Esophagus muscularis mucosa (tissue), 4 donors: ENCODE measurements around the gene PBX3. TPM values are rescaled to one million over a fixed set of nuclear protein-coding genes. Genes with fewer than 3 reads are reported as not detected.

Experiments
- DNase-seq: peaks from one replicate; pipeline ENCODE4 v3.0.0-alpha.2; 2017; ENCODE audit errors: extremely low spot score
- H3K27ac ChIP-seq, 4 donors: fragments of 200-600 bp; sonication (generic); replicated peaks in 1 of 4; 1 replicate in 3 of 4; 2 replicates in 1 of 4; pipeline ENCODE4 v1.5.1; 2016 to 2019; ENCODE audit warnings: mild to moderate bottlenecking in 1 of 4
- H3K27me3 ChIP-seq, 4 donors: fragments of 200-600 bp; sonication (generic); one replicate each; pipeline versions ENCODE4 v1.5.1 to v1.6.0; 2016 to 2019
- H3K36me3 ChIP-seq, 4 donors: fragments of 200-600 bp; sonication (generic); one replicate each; pipeline ENCODE4 v1.5.1; 2016 to 2019
- H3K4me1 ChIP-seq, 4 donors: fragments of 200-600 bp; sonication (generic); one replicate each; pipeline ENCODE4 v1.5.1; 2016 to 2019
- H3K4me3 ChIP-seq, 4 donors: fragments of 200-600 bp; sonication (generic); 1 replicate in 2 of 4; 2 replicates in 2 of 4; pipeline ENCODE4 v1.5.1; 2016 to 2019; ENCODE audit warnings: mild to moderate bottlenecking in 4 of 4, moderate library complexity in 1 of 4
- H3K9me3 ChIP-seq, 4 donors: fragments of 200-600 bp; sonication (generic); 1 replicate in 3 of 4; 2 replicates in 1 of 4; pipeline ENCODE4 v1.5.1; 2016 to 2019
- CTCF ChIP-seq, 3 experiments: fragments of 200-600 bp in 2 of 3; fragments of 450-650 bp in 1 of 3; sonication (generic) in 2 of 3; IDR thresholded peaks; one replicate each; pipeline ENCODE4 v1.5.1; 2017 to 2019; ENCODE audit warnings: antibody characterized with exemption in 3 of 3, mild to moderate bottlenecking in 2 of 3, moderate library complexity in 1 of 3
- EP300 ChIP-seq: sonication (generic); formaldehyde crosslinking; IDR thresholded peaks from one replicate; pipeline ENCODE4 v1.6.1; 2017; ENCODE audit warnings: antibody characterized with exemption
- POLR2A ChIP-seq: fragments of 450-650 bp; IDR thresholded peaks from one replicate; pipeline ENCODE4 v1.6.1; 2017; ENCODE audit warnings: antibody characterized with exemption, moderate library complexity, mild to moderate bottlenecking, low read depth
- POLR2AphosphoS5 ChIP-seq, 2 donors: sonication (generic); formaldehyde crosslinking; IDR thresholded peaks; one replicate each; pipeline ENCODE4 v1.6.1; 2017; ENCODE audit warnings: antibody characterized with exemption in 2 of 2
- WGBS: methylation state at CpG from one replicate; pipeline ENCODE4 v1.1.5; 2018; 5-methylcytosine and 5-hydroxymethylcytosine counted together
- intact Hi-C: fragments of 100-400 bp; cut with DNase I; formaldehyde crosslinking; loops from one replicate; pipeline ENCODE4 v1.15.1; 2023
- total RNA-seq, 4 donors: library from RNA; depleted of rRNA; stranded (reverse); fragments of >200 nt; gene quantifications; one replicate each; pipeline versions ENCODE4 v1.1.0 to v1.2.1, GENCODE V29; 2016

Gene PBX3
- total RNA-seq, 4 donors from 2014 or later = 50.1 to 82.4 (median 54.3) TPM

GRCh38 chr9:125911861-125912644, 164.9 kb downstream of the PBX3 start:
- Histone ChIP-seq H3K9me3 (no peaks in the 10 kb centered on the region), H3K4me3 (no peak overlapping the region), H3K36me3 (peaks cover 0 to 9% (median 2%) of the 10 kb centered on the region in 4 donors), H3K27ac (no peak overlapping the region), H3K27me3 (no peaks in the 10 kb centered on the region), H3K4me1 (peaks cover 0 to 16% (median 9%) of the 10 kb centered on the region in 4 donors)
- DNase-seq = no peak
- 88% methylated on average over 8 of the region's 8 CpGs for WGBS
- TF ChIP-seq POLR2AphosphoS5 (IDR thresholded peaks at IDR 0.05) = no peak
- no peak for TF ChIP-seq CTCF (IDR thresholded peaks at IDR 0.05)
- TF ChIP-seq POLR2A = no peak
- no peak for TF ChIP-seq EP300
- intact Hi-C loops = no loop called here

DNA sequence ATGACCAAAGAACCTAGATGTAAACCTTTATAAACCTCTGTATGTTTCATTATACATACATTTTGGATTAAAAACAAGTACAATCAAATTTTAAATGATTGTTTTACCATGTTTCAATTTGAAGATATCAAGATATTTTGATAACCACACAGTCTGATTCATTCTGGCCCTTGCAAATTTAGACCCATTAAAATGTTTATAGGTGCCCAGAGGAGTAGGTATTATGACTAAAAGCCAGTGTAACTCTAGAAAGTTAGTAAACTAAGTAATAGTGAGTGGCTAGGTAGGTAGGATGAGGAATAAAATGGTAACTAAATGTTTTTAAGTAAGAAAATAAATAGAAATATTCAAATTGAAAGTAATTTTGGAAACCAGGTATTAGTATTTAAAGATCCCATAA, 165.5 kb downstream of the PBX3 start:
- no peak for DNase-seq
- intact Hi-C loops = no loop called here
- Histone ChIP-seq H3K4me1 (peaks cover 0 to 16% (median 9%) of the 10 kb centered on the region in 4 donors), H3K27me3 (no peaks in the 10 kb centered on the region), H3K4me3 (no peak overlapping the region), H3K27ac (no peak overlapping the region), H3K36me3 (peaks cover 0 to 9% (median 2%) of the 10 kb centered on the region in 4 donors), H3K9me3 (no peaks in the 10 kb centered on the region)
- TF ChIP-seq POLR2A (no peak), EP300 (no peak), POLR2AphosphoS5 (IDR thresholded peaks at IDR 0.05) (no peak), CTCF (IDR thresholded peaks at IDR 0.05) (no peak)

GRCh38 chr9:125913551-125913950, 166.4 kb downstream of the PBX3 start:
- Histone ChIP-seq H3K36me3 (peaks cover 0 to 9% (median 2%) of the 10 kb centered on the region in 4 donors), H3K9me3 (no peaks in the 10 kb centered on the region)

DNA sequence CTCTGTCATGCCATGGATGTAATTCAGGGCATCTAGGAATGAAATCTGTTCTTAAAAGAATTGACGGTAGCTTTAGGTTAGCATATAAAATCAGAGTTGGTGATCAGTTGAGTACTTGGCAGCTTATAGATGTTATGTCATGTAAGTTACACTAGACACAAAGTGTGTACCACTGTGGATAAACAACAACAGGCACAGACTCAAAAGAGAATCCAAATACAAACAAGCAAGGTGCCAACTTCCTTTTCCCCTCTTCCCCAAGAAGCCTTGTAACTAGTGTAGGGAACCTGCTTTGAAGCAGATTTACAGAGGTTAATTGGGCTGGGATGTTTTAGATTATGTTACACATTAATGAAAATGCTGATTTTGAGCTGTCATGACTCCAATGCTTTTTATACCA, 167.2 kb downstream of the PBX3 start:
- no peaks in the 10 kb centered on the region for H3K27me3 ChIP-seq
- no peak overlapping the region for H3K4me3 ChIP-seq
- intact Hi-C loops = no loop called here
- no peaks in the 10 kb centered on the region for H3K9me3 ChIP-seq
- TF ChIP-seq CTCF (IDR thresholded peaks at IDR 0.05) = no peak
- TF ChIP-seq POLR2AphosphoS5 (IDR thresholded peaks at IDR 0.05) = no peak
- TF ChIP-seq EP300 = no peak
- TF ChIP-seq POLR2A = no peak
- H3K27ac ChIP-seq = no peak overlapping the region
- peaks cover 0 to 9% (median 2%) of the 10 kb centered on the region in 4 donors for H3K36me3 ChIP-seq
- peaks cover 0 to 9% (median 6%) of the 10 kb centered on the region in 4 donors for H3K4me1 ChIP-seq
- DNase-seq = no peak
- 100% methylated on average over 1 of the region's 1 CpG for WGBS

More at GRCh38 chr9:125913551-125913950, 166.4 kb downstream of the PBX3 start:
- no peak for DNase-seq
- H3K27ac ChIP-seq = no peak overlapping the region
- no peak for TF ChIP-seq POLR2AphosphoS5 (IDR thresholded peaks at IDR 0.05)
- no peak for TF ChIP-seq EP300
- no peak for TF ChIP-seq CTCF (IDR thresholded peaks at IDR 0.05)
- intact Hi-C loops = no loop called here
- H3K4me1 ChIP-seq = peaks cover 0 to 16% (median 9%) of the 10 kb centered on the region in 4 donors
- H3K27me3 ChIP-seq = no peaks in the 10 kb centered on the region
- no peak overlapping the region for H3K4me3 ChIP-seq
- 75% methylated on average over 2 of the region's 2 CpGs for WGBS
